ENCODE data around the gene GPR156.

The GPR156 gene

DNA sequence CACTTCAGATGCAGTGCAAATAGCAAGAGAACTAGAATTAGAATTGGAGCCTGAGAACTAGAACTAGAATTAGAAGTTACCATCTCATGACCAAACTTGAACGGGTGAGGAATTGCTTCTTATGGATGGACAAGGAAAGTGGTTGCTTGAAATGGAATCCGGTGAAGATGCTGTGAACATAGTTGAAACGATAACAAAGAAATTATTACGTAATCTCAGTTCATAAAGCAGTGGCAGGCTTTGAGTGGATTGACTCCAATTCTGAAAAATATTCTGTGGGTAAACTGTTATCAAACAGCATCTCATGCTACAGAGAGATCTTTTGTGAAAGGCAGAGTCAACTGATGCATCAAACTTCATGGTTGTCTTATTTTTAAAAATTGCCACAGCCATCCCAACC, 142.8 kb downstream of the GPR156 start:
- TF ChIP-seq SIN3A (IDR thresholded peaks at IDR 0.05; ENCODE audit: borderline replicate concordance, insufficient read depth, low read length) (no peak), FOXP2 (optimal IDR thresholded peaks at IDR 0.05; ENCODE audit: borderline replicate concordance, extremely low read depth, extremely low read length, insufficient read depth) (no peak)
- TF ChIP-seq, protein P1, sequence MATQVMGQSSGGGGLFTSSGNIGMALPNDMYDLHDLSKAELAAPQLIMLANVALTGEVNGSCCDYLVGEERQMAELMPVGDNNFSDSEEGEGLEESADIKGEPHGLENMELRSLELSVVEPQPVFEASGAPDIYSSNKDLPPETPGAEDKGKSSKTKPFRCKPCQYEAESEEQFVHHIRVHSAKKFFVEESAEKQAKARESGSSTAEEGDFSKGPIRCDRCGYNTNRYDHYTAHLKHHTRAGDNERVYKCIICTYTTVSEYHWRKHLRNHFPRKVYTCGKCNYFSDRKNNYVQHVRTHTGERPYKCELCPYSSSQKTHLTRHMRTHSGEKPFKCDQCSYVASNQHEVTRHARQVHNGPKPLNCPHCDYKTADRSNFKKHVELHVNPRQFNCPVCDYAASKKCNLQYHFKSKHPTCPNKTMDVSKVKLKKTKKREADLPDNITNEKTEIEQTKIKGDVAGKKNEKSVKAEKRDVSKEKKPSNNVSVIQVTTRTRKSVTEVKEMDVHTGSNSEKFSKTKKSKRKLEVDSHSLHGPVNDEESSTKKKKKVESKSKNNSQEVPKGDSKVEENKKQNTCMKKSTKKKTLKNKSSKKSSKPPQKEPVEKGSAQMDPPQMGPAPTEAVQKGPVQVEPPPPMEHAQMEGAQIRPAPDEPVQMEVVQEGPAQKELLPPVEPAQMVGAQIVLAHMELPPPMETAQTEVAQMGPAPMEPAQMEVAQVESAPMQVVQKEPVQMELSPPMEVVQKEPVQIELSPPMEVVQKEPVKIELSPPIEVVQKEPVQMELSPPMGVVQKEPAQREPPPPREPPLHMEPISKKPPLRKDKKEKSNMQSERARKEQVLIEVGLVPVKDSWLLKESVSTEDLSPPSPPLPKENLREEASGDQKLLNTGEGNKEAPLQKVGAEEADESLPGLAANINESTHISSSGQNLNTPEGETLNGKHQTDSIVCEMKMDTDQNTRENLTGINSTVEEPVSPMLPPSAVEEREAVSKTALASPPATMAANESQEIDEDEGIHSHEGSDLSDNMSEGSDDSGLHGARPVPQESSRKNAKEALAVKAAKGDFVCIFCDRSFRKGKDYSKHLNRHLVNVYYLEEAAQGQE (IDR thresholded peaks at IDR 0.05; ENCODE audit: insufficient read depth in 1 of 2, low read depth in 2 of 2, low read length in 2 of 2): no peak

DNA sequence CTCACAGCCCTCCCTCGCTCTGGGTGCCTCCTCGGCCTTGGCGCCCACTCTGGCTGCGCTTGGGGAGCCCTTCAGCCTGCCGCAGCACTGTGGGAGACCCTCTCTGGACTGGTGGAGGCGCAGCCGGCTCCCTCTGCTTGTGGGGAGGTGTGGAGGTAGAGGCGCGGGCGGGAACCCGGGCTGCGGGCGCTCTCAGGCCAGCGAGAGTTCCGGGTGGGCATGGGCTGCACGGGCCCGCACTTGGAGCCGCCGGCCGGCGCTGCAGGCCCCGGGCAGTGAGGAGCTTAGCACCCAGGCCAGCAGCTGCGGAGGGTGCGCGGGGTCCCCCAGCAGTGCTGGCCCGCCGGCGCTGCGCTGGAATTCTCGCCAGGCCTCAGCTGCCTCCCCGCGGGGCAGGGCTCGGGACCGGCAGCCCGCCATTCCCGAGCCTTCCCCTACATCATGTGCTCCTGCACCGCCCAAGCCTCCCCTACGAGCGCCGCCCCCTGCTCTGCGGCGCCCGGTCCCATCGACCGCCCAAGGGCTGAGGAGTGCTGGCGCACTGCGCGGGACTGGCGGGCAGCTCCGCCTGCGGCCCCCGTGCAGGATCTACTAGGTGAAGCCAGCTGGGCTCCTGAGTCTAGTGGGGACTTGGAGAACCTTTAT, 144.8 kb downstream of the GPR156 start:
- TF ChIP-seq FOXP2 (optimal IDR thresholded peaks at IDR 0.05; ENCODE audit: borderline replicate concordance, extremely low read depth, extremely low read length, insufficient read depth) (no peak), TAF1 (IDR thresholded peaks at IDR 0.05; ENCODE audit: borderline replicate concordance, insufficient read depth, low read length) (no peak), SIN3A (IDR thresholded peaks at IDR 0.05; ENCODE audit: borderline replicate concordance, insufficient read depth, low read length) (no peak), POLR2AphosphoS5 (IDR thresholded peaks at IDR 0.05; ENCODE audit: low read depth, low read length) (no peak)
- TF ChIP-seq, protein P1 (IDR thresholded peaks at IDR 0.05; ENCODE audit: insufficient read depth in 1 of 2, low read depth in 2 of 2, low read length in 2 of 2): no peak

DNA sequence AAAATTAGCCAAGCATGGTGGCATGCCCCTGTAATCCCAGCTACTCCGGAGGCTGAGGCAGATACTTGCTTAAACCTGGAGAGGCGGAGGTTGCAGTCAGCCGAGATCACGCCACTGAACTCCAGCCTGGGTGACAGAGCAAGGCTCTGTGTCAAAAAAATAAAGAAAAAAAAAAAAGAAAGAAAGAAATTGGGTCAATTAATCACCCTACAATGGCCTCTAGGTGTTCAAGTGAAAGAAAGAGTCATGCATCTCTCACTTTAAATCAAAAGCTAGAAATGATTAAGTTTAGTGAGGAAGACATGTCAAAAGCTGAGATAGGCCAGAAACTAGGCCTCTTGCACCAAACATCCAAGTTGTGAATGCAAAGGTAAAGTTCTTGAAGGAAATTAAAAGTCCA, 145.9 kb downstream of the GPR156 start:
- TF ChIP-seq POLR2AphosphoS5 (IDR thresholded peaks at IDR 0.05; ENCODE audit: low read depth, low read length): no peak
- TF ChIP-seq FOXP2 (optimal IDR thresholded peaks at IDR 0.05; ENCODE audit: borderline replicate concordance, extremely low read depth, extremely low read length, insufficient read depth): no peak
- TF ChIP-seq TAF1 (IDR thresholded peaks at IDR 0.05; ENCODE audit: borderline replicate concordance, insufficient read depth, low read length): no peak
- no peak for TF ChIP-seq SIN3A (IDR thresholded peaks at IDR 0.05; ENCODE audit: borderline replicate concordance, insufficient read depth, low read length)
- TF ChIP-seq, protein P1 (IDR thresholded peaks at IDR 0.05; ENCODE audit: insufficient read depth in 1 of 2, low read depth in 2 of 2, low read length in 2 of 2): no peak

DNA sequence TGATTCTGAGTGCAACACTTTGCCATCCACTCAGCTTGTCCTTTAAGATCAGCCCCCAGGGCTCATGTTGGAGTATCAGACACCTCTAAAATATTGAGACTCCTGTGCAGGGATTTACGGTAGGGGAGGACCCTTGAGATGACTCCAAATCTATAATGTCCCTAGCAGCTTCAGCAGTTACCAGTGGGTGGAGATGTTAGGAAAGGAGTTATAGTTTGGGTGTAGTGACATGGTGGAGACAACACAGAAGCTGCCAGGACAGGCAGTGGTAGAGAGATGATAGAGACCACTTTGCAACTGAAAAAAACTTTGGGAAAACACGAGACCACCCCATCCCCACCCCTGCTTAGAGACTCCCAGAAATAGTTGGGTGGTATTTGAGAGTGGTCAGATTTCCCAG, 147.5 kb downstream of the GPR156 start:
- TF ChIP-seq TAF1 (IDR thresholded peaks at IDR 0.05; ENCODE audit: borderline replicate concordance, insufficient read depth, low read length): no peak
- TF ChIP-seq FOXP2 (optimal IDR thresholded peaks at IDR 0.05; ENCODE audit: borderline replicate concordance, extremely low read depth, extremely low read length, insufficient read depth): no peak
- TF ChIP-seq POLR2AphosphoS5 (IDR thresholded peaks at IDR 0.05; ENCODE audit: low read depth, low read length): no peak
- TF ChIP-seq, protein P1 (IDR thresholded peaks at IDR 0.05; ENCODE audit: insufficient read depth in 1 of 2, low read depth in 2 of 2, low read length in 2 of 2): no peak
- TF ChIP-seq SIN3A (IDR thresholded peaks at IDR 0.05; ENCODE audit: borderline replicate concordance, insufficient read depth, low read length): no peak

DNA sequence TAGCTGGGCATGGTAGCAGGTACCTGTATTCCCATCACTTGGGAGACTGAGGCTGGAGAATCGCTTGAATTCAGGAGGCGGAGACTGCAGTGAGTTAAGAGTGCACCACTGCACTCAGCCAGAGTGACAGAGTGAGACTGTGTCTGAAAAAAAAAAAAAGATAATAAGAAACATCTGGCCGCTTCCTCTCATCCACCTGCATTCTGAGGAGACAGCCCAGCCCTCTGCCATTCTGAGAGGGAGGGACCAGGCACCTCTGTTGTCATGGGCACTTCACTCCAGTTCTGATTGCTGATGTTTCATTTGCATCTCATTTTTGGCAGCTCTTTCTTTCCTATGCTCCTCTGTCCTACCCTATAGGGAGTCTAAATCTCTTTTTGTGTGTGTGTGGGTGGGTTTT, 154.4 kb downstream of the GPR156 start:
- TF ChIP-seq FOXP2 (optimal IDR thresholded peaks at IDR 0.05; ENCODE audit: borderline replicate concordance, extremely low read depth, extremely low read length, insufficient read depth) (no peak), SIN3A (IDR thresholded peaks at IDR 0.05; ENCODE audit: borderline replicate concordance, insufficient read depth, low read length) (no peak), TAF1 (IDR thresholded peaks at IDR 0.05; ENCODE audit: borderline replicate concordance, insufficient read depth, low read length) (no peak), POLR2AphosphoS5 (IDR thresholded peaks at IDR 0.05; ENCODE audit: low read depth, low read length) (no peak)
- TF ChIP-seq, protein P1 (IDR thresholded peaks at IDR 0.05; ENCODE audit: insufficient read depth in 1 of 2, low read depth in 2 of 2, low read length in 2 of 2): no peak
